H9 (cell line): Measurements from ENCODE around the gene TMPRSS9. TPM values are rescaled to one million over a fixed set of nuclear protein-coding genes. Genes with fewer than 3 reads are reported as not detected.

Experiments used
- DNase-seq: peaks from one replicate; pipeline ENCODE4 v3.0.0-alpha.2; 2017
- H2AFZ ChIP-seq: one replicate; pipeline ENCODE4 v1.6.1; 2013; ENCODE audit warnings: mild to moderate bottlenecking, low read length, control low read depth, moderate library complexity
- H2AK5ac ChIP-seq: 2 replicates; pipeline ENCODE4 v1.6.1; 2013; ENCODE audit warnings: low read length, control low read depth, mixed read lengths; ENCODE audit not compliant: insufficient read length
- H2BK120ac ChIP-seq: one replicate; pipeline ENCODE4 v1.6.1; 2013; ENCODE audit warnings: low read depth, mild to moderate bottlenecking, low read length, control low read depth, inconsistent platforms; ENCODE audit not compliant: poor library complexity, severe bottlenecking
- H2BK12ac ChIP-seq: 2 replicates; pipeline ENCODE4 v1.6.1; 2013; ENCODE audit warnings: low read length, control low read depth, mixed read lengths, low read depth; ENCODE audit not compliant: insufficient read length
- H2BK15ac ChIP-seq: 2 replicates; pipeline ENCODE4 v1.6.1; 2013; ENCODE audit warnings: low read depth, low read length, control low read depth
- H2BK20ac ChIP-seq: one replicate; pipeline ENCODE4 v1.6.1; 2013; ENCODE audit warnings: low read depth, mild to moderate bottlenecking, low read length, control low read depth, inconsistent platforms; ENCODE audit not compliant: poor library complexity, severe bottlenecking
- H2BK5ac ChIP-seq: 2 replicates; pipeline ENCODE4 v1.6.1; 2013; ENCODE audit warnings: low read length, control low read depth, mixed read lengths; ENCODE audit not compliant: insufficient read length
- H3K14ac ChIP-seq: 2 replicates; pipeline ENCODE4 v1.6.1; 2013; ENCODE audit warnings: low read length, control low read depth; ENCODE audit not compliant: insufficient read depth
- H3K18ac ChIP-seq: 2 replicates; pipeline ENCODE4 v1.6.1; 2013; ENCODE audit warnings: low read depth, mild to moderate bottlenecking, mixed read lengths, low read length, control low read depth; ENCODE audit not compliant: insufficient read length
- H3K23ac ChIP-seq: 2 replicates; pipeline ENCODE4 v1.6.1; 2013; ENCODE audit warnings: low read length, control low read depth, mixed read lengths, low read depth; ENCODE audit not compliant: insufficient read length
- H3K23me2 ChIP-seq: 2 replicates; pipeline ENCODE4 v1.6.1; 2013; ENCODE audit warnings: low read depth, mild to moderate bottlenecking, mixed read lengths, low read length, control low read depth; ENCODE audit not compliant: insufficient read length, poor library complexity, severe bottlenecking
- H3K27ac ChIP-seq: 2 replicates; pipeline ENCODE4 v1.5.1; 2013; ENCODE audit warnings: low read length, control low read depth, mixed read lengths, low read depth; ENCODE audit not compliant: insufficient read length
- H3K27me3 ChIP-seq: 2 replicates; pipeline ENCODE4 v1.6.1; 2013; ENCODE audit warnings: low read length, control low read depth, inconsistent platforms; ENCODE audit not compliant: insufficient read depth
- H3K4ac ChIP-seq: 2 replicates; pipeline ENCODE4 v1.6.1; 2013; ENCODE audit warnings: low read depth, mild to moderate bottlenecking, control low read depth, inconsistent platforms, low read length, moderate library complexity
- H3K4me1 ChIP-seq: 2 replicates; pipeline ENCODE4 v1.6.1; 2013; ENCODE audit warnings: low read length, control low read depth, inconsistent platforms; ENCODE audit not compliant: insufficient read depth
- H3K4me2 ChIP-seq: 2 replicates; pipeline ENCODE4 v1.6.1; 2013; ENCODE audit warnings: low read length, control low read depth, mixed read lengths; ENCODE audit not compliant: insufficient read length, insufficient read depth
- H3K56ac ChIP-seq: 2 replicates; pipeline ENCODE4 v1.6.1; 2013; ENCODE audit warnings: low read depth, mild to moderate bottlenecking, mixed read lengths, low read length, control low read depth; ENCODE audit not compliant: insufficient read length
- H3K79me1 ChIP-seq: 2 replicates; pipeline ENCODE4 v1.6.1; 2013; ENCODE audit warnings: low read depth, mild to moderate bottlenecking, moderate library complexity, low read length, control low read depth, inconsistent platforms; ENCODE audit not compliant: insufficient read depth, poor library complexity, severe bottlenecking
- H3K79me2 ChIP-seq: 2 replicates; pipeline ENCODE4 v1.6.1; 2013; ENCODE audit warnings: low read length, control low read depth, inconsistent platforms; ENCODE audit not compliant: insufficient read depth
- H3K9ac ChIP-seq: 2 replicates; pipeline ENCODE4 v1.6.1; 2013; ENCODE audit warnings: low read length, control low read depth, mixed read lengths; ENCODE audit not compliant: insufficient read length; ENCODE audit errors: extremely low read depth
- H3K9me3 ChIP-seq: one replicate; pipeline ENCODE4 v1.6.1; 2013; ENCODE audit warnings: low read depth, low read length, inconsistent platforms; ENCODE audit not compliant: control insufficient read depth
- H3T11ph ChIP-seq: one replicate; pipeline ENCODE4 v1.6.1; 2013; ENCODE audit warnings: mild to moderate bottlenecking, low read length, control low read depth, inconsistent platforms
- H4K20me1 ChIP-seq: one replicate; pipeline ENCODE4 v1.6.1; 2013; ENCODE audit not compliant: control insufficient read depth, insufficient read length, insufficient read depth
- H4K5ac ChIP-seq: 2 replicates; pipeline ENCODE4 v1.6.1; 2013; ENCODE audit warnings: low read depth, mild to moderate bottlenecking, mixed read lengths, low read length, control low read depth; ENCODE audit not compliant: insufficient read length
- H4K8ac ChIP-seq: replicated peaks from 2 replicates; pipeline ENCODE4 v1.6.1; 2013; ENCODE audit warnings: low read length, control low read depth, mixed read lengths, low read depth; ENCODE audit not compliant: insufficient read length
- H4K91ac ChIP-seq: 2 replicates; pipeline ENCODE4 v1.6.1; 2013; ENCODE audit warnings: low read depth, mild to moderate bottlenecking, moderate library complexity, mixed read lengths, low read length, control low read depth; ENCODE audit not compliant: insufficient read length
- H3K27ac Mint-ChIP-seq, 3 experiments: 2 replicates in 2 of 3; 3 replicates in 1 of 3; pipeline ENCODE4 v1.8.0; 2020 to 2021; ENCODE audit warnings: mixed read lengths in 3 of 3, mild to moderate bottlenecking in 1 of 3, moderate library complexity in 1 of 3
- H3K27me3 Mint-ChIP-seq: 2 replicates; pipeline ENCODE4 v1.8.0; 2021; ENCODE audit warnings: low read depth, mild to moderate bottlenecking, moderate library complexity, mixed read lengths
- H3K36me3 Mint-ChIP-seq, 3 experiments: 2 replicates in 2 of 3; 3 replicates in 1 of 3; pipeline ENCODE4 v1.8.0; 2020 to 2021; ENCODE audit warnings: low read depth in 3 of 3, mixed read lengths in 3 of 3; ENCODE audit not compliant: insufficient read depth in 1 of 3
- H3K4me1 Mint-ChIP-seq, 2 experiments: 2 replicates each; pipeline ENCODE4 v1.8.0; 2020; ENCODE audit warnings: mixed read lengths in 2 of 2
- H3K4me3 Mint-ChIP-seq, 2 experiments: 2 replicates in 1 of 2; 3 replicates in 1 of 2; pipeline ENCODE4 v1.8.0; 2020 to 2021; ENCODE audit warnings: mild to moderate bottlenecking in 2 of 2, mixed read lengths in 2 of 2, moderate library complexity in 1 of 2
- H3K9me3 Mint-ChIP-seq, 2 experiments: 2 replicates in 1 of 2; 3 replicates in 1 of 2; pipeline ENCODE4 v1.8.0; 2020; ENCODE audit warnings: mild to moderate bottlenecking in 2 of 2, mixed read lengths in 2 of 2, moderate library complexity in 1 of 2
- CTCF ChIP-seq: fragments of 200-600 bp; sonication (generic); conservative IDR thresholded peaks from 3 replicates; pipeline ENCODE4 v1.8.0; 2021; ENCODE audit warnings: antibody characterized with exemption, mild to moderate bottlenecking
- WGBS: extraction: QIAGEN DNeasy Blood & Tissue Kit; methylation state at CpG from one replicate; pipeline ENCODE4 v1.1.7; 2013; ENCODE audit warnings: missing lambda C conversion rate, low lambda C conversion rate, mixed read lengths; ENCODE audit not compliant: insufficient read length; ENCODE audit errors: extremely low coverage; 5-methylcytosine and 5-hydroxymethylcytosine counted together
- total RNA-seq: library from RNA; stranded (reverse); gene quantifications from 2 replicates; pipeline ENCODE4 v1.2.1, GENCODE V29; 2021

Gene TMPRSS9
- total RNA-seq, 1 experiment from 2014 or later = 0.24 TPM

- peaks cover 2 to 14% (median 9%) of the 10 kb centered on the region in 3 experiments; a peak in 6 of 7 replicates for H3K36me3 Mint-ChIP-seq
- H3K9me3 Mint-ChIP-seq = no peaks in the 10 kb centered on the region
- H3K23me2 ChIP-seq = peaks cover 9% of the 10 kb centered on the region
- whole genome bisulfite sequencing = no CpG with 5 or more reads among the region's 101 CpGs
- no peak overlapping the region for H3K56ac ChIP-seq
- H3K18ac ChIP-seq = no peak overlapping the region
- no peak overlapping the region for H2AFZ ChIP-seq
- no peak overlapping the region for H2BK12ac ChIP-seq
- no peak overlapping the region for H3K4ac ChIP-seq
- no peak overlapping the region for H4K8ac ChIP-seq
- H3K27ac ChIP-seq = no peak overlapping the region
- no peaks in the 10 kb centered on the region for H3K79me1 ChIP-seq
- H3K27ac Mint-ChIP-seq = no peak overlapping the region
- peaks cover 2% of the 10 kb centered on the region; the same call in 1 of the 2 replicates for H3K79me2 ChIP-seq
- H3K9ac ChIP-seq = no peak overlapping the region
- H3T11ph ChIP-seq = no peak overlapping the region
- peak overlapping the region; percentile 45 for H3K4me2 ChIP-seq
- H2BK5ac ChIP-seq = no peak overlapping the region
- H2BK20ac ChIP-seq = no peak overlapping the region
- H3K4me1 ChIP-seq = no peaks in the 10 kb centered on the region; the same call in 1 of the 2 replicates
- no peak overlapping the region for H3K23ac ChIP-seq
- no peak overlapping the region for H2BK120ac ChIP-seq
- TF ChIP-seq CTCF = peak; percentile 55
- no peak overlapping the region for H4K91ac ChIP-seq
- no peaks in the 10 kb centered on the region for H3K9me3 ChIP-seq
- no peaks in the 10 kb centered on the region for H3K27me3 ChIP-seq
- H4K5ac ChIP-seq = no peak overlapping the region
- peaks cover 16 to 24% of the 10 kb centered on the region in 2 experiments for H3K4me1 Mint-ChIP-seq
- H3K4me3 Mint-ChIP-seq = peak overlapping the region; percentile 91 to 93
- H3K14ac ChIP-seq = 0 out of 2 replicates have a peak overlapping the region, but pooled peaks have one; percentile 21
- no peak overlapping the region for H2AK5ac ChIP-seq
- no peaks in the 10 kb centered on the region for H4K20me1 ChIP-seq
- peaks cover 2% of the 10 kb centered on the region; the same call in 1 of the 2 replicates for H3K27me3 Mint-ChIP-seq
- peak; percentile 81 for DNase-seq
- H2BK15ac ChIP-seq = no peak overlapping the region
These were observed 64.9 kb downstream of the TMPRSS9 start for GRCh38 chr19:2424686-2425621.
